ENCODE measurements around the gene PSMD13. TPM values are rescaled to one million over a fixed set of nuclear protein-coding genes. Genes with fewer than 3 reads are reported as not detected.
"Not testable (repeated sequence)": the region's sequence is repeated elsewhere in the genome, so short reads cannot be mapped to it uniquely, and the experiment has no call there.

PSMD13 gene
- total RNA-seq, 1 experiment from 2014 or later, result 117 TPM

- in situ Hi-C loops (cut with HindIII; ENCODE audit: low pct_unique_long_range_greater_than_20kb, low sequenced_read_pairs), result no loop called here
Measured at GRCh38 chr11:232783-233565, 3.8 kb upstream of the PSMD13 start.

GRCh38 chr11:235180-235579 lies 1.6 kb upstream of the PSMD13 start:
- in situ Hi-C loops (cut with HindIII; ENCODE audit: low pct_unique_long_range_greater_than_20kb, low sequenced_read_pairs), result no loop called here
- DNase-seq (ENCODE audit: low read depth), result no peak

More at GRCh38 chr11:232783-233565, 3.8 kb upstream of the PSMD13 start:
- DNase-seq (ENCODE audit: low read depth), result no peak

GRCh38 chr11:235609-235996 lies 1.2 kb upstream of the PSMD13 start:
- no peak for DNase-seq (ENCODE audit: low read depth)
- in situ Hi-C loops (cut with HindIII; ENCODE audit: low pct_unique_long_range_greater_than_20kb, low sequenced_read_pairs), result no loop called here

- in situ Hi-C loops (cut with HindIII; ENCODE audit: low pct_unique_long_range_greater_than_20kb, low sequenced_read_pairs), result no loop called here
- DNase-seq (ENCODE audit: low read depth), result peak; percentile 64
Measured at GRCh38 chr11:235997-236773, 591 bp upstream of the PSMD13 start, which contains the start of gene SIRT3. TSS of gene SIRT3 (minus strand) at chr11:236342. CDS start at chr11:236328, 14 bp downstream.

GRCh38 chr11:238346-238745 lies 1.6 kb downstream of the PSMD13 start:
- in situ Hi-C loops (cut with HindIII; ENCODE audit: low pct_unique_long_range_greater_than_20kb, low sequenced_read_pairs); DNase-seq (ENCODE audit: low read depth): not testable (repeated sequence)

- no peak for DNase-seq (ENCODE audit: low read depth)
- in situ Hi-C loops (cut with HindIII; ENCODE audit: low pct_unique_long_range_greater_than_20kb, low sequenced_read_pairs), result no loop called here
Measured at GRCh38 chr11:240315-240714, 3.5 kb downstream of the PSMD13 start.

- in situ Hi-C loops (cut with HindIII; ENCODE audit: low pct_unique_long_range_greater_than_20kb, low sequenced_read_pairs), result no loop called here
- DNase-seq (ENCODE audit: low read depth), result no peak
Measured at GRCh38 chr11:241634-242033, 4.9 kb downstream of the PSMD13 start.

- no peak for DNase-seq (ENCODE audit: low read depth)
Measured at GRCh38 chr11:244376-244775, 7.6 kb downstream of the PSMD13 start.

GRCh38 chr11:249062-249461 lies 12.3 kb downstream of the PSMD13 start:
- DNase-seq (ENCODE audit: low read depth), result no peak
- in situ Hi-C loops (cut with HindIII; ENCODE audit: low pct_unique_long_range_greater_than_20kb, low sequenced_read_pairs), result no loop called here

More at GRCh38 chr11:244376-244775, 7.6 kb downstream of the PSMD13 start:
- in situ Hi-C loops (cut with HindIII; ENCODE audit: low pct_unique_long_range_greater_than_20kb, low sequenced_read_pairs), result no loop called here

GRCh38 chr11:250274-250673 lies 13.5 kb downstream of the PSMD13 start:
- no peak for DNase-seq (ENCODE audit: low read depth)
- in situ Hi-C loops (cut with HindIII; ENCODE audit: low pct_unique_long_range_greater_than_20kb, low sequenced_read_pairs), result no loop called here

- in situ Hi-C loops (cut with HindIII; ENCODE audit: low pct_unique_long_range_greater_than_20kb, low sequenced_read_pairs), result no loop called here
- no peak for DNase-seq (ENCODE audit: low read depth)
Measured at GRCh38 chr11:250740-251299, 14.0 kb downstream of the PSMD13 start.

- in situ Hi-C loops (cut with HindIII; ENCODE audit: low pct_unique_long_range_greater_than_20kb, low sequenced_read_pairs), result no loop called here
- DNase-seq (ENCODE audit: low read depth), result no peak
Measured at GRCh38 chr11:251550-251949, 14.8 kb downstream of the PSMD13 start.

GRCh38 chr11:252666-253065 lies 15.9 kb downstream of the PSMD13 start:
- in situ Hi-C loops (cut with HindIII; ENCODE audit: low pct_unique_long_range_greater_than_20kb, low sequenced_read_pairs), result no loop called here
- DNase-seq (ENCODE audit: low read depth), result no peak

GRCh38 chr11:253160-253885 lies 16.5 kb downstream of the PSMD13 start:
- DNase-seq (ENCODE audit: low read depth), result no peak
- in situ Hi-C loops (cut with HindIII; ENCODE audit: low pct_unique_long_range_greater_than_20kb, low sequenced_read_pairs), result no loop called here

- DNase-seq (ENCODE audit: low read depth), result no peak
- in situ Hi-C loops (cut with HindIII; ENCODE audit: low pct_unique_long_range_greater_than_20kb, low sequenced_read_pairs), result no loop called here
Measured at GRCh38 chr11:253886-254270, 17.1 kb downstream of the PSMD13 start.

GRCh38 chr11:255176-255575 lies 18.4 kb downstream of the PSMD13 start:
- in situ Hi-C loops (cut with HindIII; ENCODE audit: low pct_unique_long_range_greater_than_20kb, low sequenced_read_pairs), result no loop called here
- no peak for DNase-seq (ENCODE audit: low read depth)

- in situ Hi-C loops (cut with HindIII; ENCODE audit: low pct_unique_long_range_greater_than_20kb, low sequenced_read_pairs), result no loop called here
- no peak for DNase-seq (ENCODE audit: low read depth)
Measured at GRCh38 chr11:255816-256215, 19.0 kb downstream of the PSMD13 start.

GRCh38 chr11:256952-257737 lies 20.4 kb downstream of the PSMD13 start:
- no peak for DNase-seq (ENCODE audit: low read depth)
- in situ Hi-C loops (cut with HindIII; ENCODE audit: low pct_unique_long_range_greater_than_20kb, low sequenced_read_pairs), result no loop called here

Measured in Caki2 (cell line).